Type B pancreatic cell (in vitro differentiated cells): ENCODE data around the gene DDX21. TPM values are rescaled to one million over a fixed set of nuclear protein-coding genes. Genes with fewer than 3 reads are reported as not detected.
"Not testable (repeated sequence)": the region's sequence is repeated elsewhere in the genome, so short reads cannot be mapped to it uniquely, and the experiment has no call there.

Source experiments
- DNase-seq: peaks from one replicate; pipeline ENCODE4 v3.0.0; 2021; ENCODE audit warnings: mixed read lengths; ENCODE audit not compliant: unreplicated experiment; ENCODE audit errors: extremely low spot score
- H3K27ac Mint-ChIP-seq: 2 replicates; pipeline ENCODE4 v1.8.0; 2021; ENCODE audit warnings: mild to moderate bottlenecking, mixed read lengths
- H3K27me3 Mint-ChIP-seq: 2 replicates; pipeline ENCODE4 v1.8.0; 2021; ENCODE audit warnings: mixed read lengths
- H3K36me3 Mint-ChIP-seq: 2 replicates; pipeline ENCODE4 v1.8.0; 2021; ENCODE audit warnings: mixed read lengths
- H3K4me1 Mint-ChIP-seq: one replicate; pipeline ENCODE4 v1.8.0; 2021; ENCODE audit warnings: mixed read lengths; ENCODE audit not compliant: unreplicated experiment
- H3K4me3 Mint-ChIP-seq: 2 replicates; pipeline ENCODE4 v1.8.0; 2021; ENCODE audit warnings: mild to moderate bottlenecking, mixed read lengths
- H3K9me3 Mint-ChIP-seq: 2 replicates; pipeline ENCODE4 v1.8.0; 2021; ENCODE audit warnings: mixed read lengths
- CTCF ChIP-seq: fragments of 200-600 bp; sonication (generic); conservative IDR thresholded peaks from 2 replicates; pipeline ENCODE4 v1.5.0; 2021; ENCODE audit warnings: antibody characterized with exemption, mild to moderate bottlenecking
- total RNA-seq: library from RNA; stranded (reverse); gene quantifications from 2 replicates; pipeline ENCODE4 v1.2.1, GENCODE V29; 2021; ENCODE audit warnings: low replicate concordance

Gene DDX21
- total RNA-seq, 1 donor from 2014 or later: 53.2 TPM

GRCh38 chr10:68938117-68938516 is 17.9 kb upstream of the DDX21 start:
- DNase-seq: no peak
- no peak overlapping the region for H3K27ac Mint-ChIP-seq
- H3K27me3 Mint-ChIP-seq: no peaks in the 10 kb centered on the region
- peaks cover 24% of the 10 kb centered on the region for H3K36me3 Mint-ChIP-seq
- TF ChIP-seq CTCF: no peak
- no peaks in the 10 kb centered on the region for H3K9me3 Mint-ChIP-seq
- H3K4me1 Mint-ChIP-seq: no peaks in the 10 kb centered on the region
- no peak overlapping the region for H3K4me3 Mint-ChIP-seq

GRCh38 chr10:68938884-68939283 is 17.1 kb upstream of the DDX21 start:
- no peak for DNase-seq
- Mint-ChIP-seq H3K27ac (no peak overlapping the region), H3K36me3 (peaks cover 24% of the 10 kb centered on the region), H3K27me3 (no peaks in the 10 kb centered on the region), H3K4me1 (no peaks in the 10 kb centered on the region), H3K9me3 (no peaks in the 10 kb centered on the region), H3K4me3 (no peak overlapping the region)
- no peak for TF ChIP-seq CTCF

GRCh38 chr10:68940917-68941316 is 15.1 kb upstream of the DDX21 start:
- not testable (repeated sequence) for DNase-seq, H3K27me3 Mint-ChIP-seq, H3K4me1 Mint-ChIP-seq, H3K27ac Mint-ChIP-seq, H3K9me3 Mint-ChIP-seq, H3K4me3 Mint-ChIP-seq
- peaks cover 19% of the 10 kb centered on the region for H3K36me3 Mint-ChIP-seq

GRCh38 chr10:68950598-68950997 is 5.4 kb upstream of the DDX21 start:
- no peaks in the 10 kb centered on the region for H3K9me3 Mint-ChIP-seq
- peaks cover 15% of the 10 kb centered on the region for H3K36me3 Mint-ChIP-seq
- TF ChIP-seq CTCF: no peak
- no peaks in the 10 kb centered on the region for H3K27me3 Mint-ChIP-seq
- H3K27ac Mint-ChIP-seq: no peak overlapping the region
- no peak overlapping the region for H3K4me3 Mint-ChIP-seq
- peaks cover 2% of the 10 kb centered on the region for H3K4me1 Mint-ChIP-seq
- DNase-seq: no peak

- peaks cover 15% of the 10 kb centered on the region for H3K4me1 Mint-ChIP-seq
- peak overlapping the region; percentile 99 for H3K4me3 Mint-ChIP-seq
- peak overlapping the region; percentile 98 for H3K27ac Mint-ChIP-seq
- no peaks in the 10 kb centered on the region for H3K27me3 Mint-ChIP-seq
- no peaks in the 10 kb centered on the region for H3K9me3 Mint-ChIP-seq
- no peak for TF ChIP-seq CTCF
- no peak for DNase-seq
- H3K36me3 Mint-ChIP-seq: peaks cover 15% of the 10 kb centered on the region
Measured at GRCh38 chr10:68954904-68955303, 1.1 kb upstream of the DDX21 start.

GRCh38 chr10:68955355-68955831 is 577 bp upstream of the DDX21 start:
- no peak for TF ChIP-seq CTCF
- no peak for DNase-seq
- Mint-ChIP-seq H3K4me3 (peak overlapping the region; percentile 99), H3K9me3 (no peaks in the 10 kb centered on the region), H3K27me3 (no peaks in the 10 kb centered on the region), H3K4me1 (peaks cover 15% of the 10 kb centered on the region), H3K27ac (peak overlapping the region; percentile 98), H3K36me3 (peaks cover 17% of the 10 kb centered on the region)
